Ascending aorta (tissue), 2 donors: Measurements from ENCODE around the gene SEMA3F. TPM values are rescaled to one million over a fixed set of nuclear protein-coding genes. Genes with fewer than 3 reads are reported as not detected.
A peak's percentile ranks its signal among the peaks of the same experiment; 100 is the strongest.

Experiments used
- DNase-seq, 2 donors: peaks; one replicate each; pipeline ENCODE4 v3.0.0-alpha.2; 2019; ENCODE audit warnings: low spot score in 2 of 2
- H3K27ac ChIP-seq, 2 donors: fragments of 200-600 bp; sonication (generic); one replicate each; pipeline ENCODE4 v1.5.1; 2016 to 2017; ENCODE audit warnings: mild to moderate bottlenecking in 1 of 2
- H3K27me3 ChIP-seq: fragments of 200-600 bp; sonication (generic); one replicate; pipeline ENCODE4 v1.5.1; 2017
- H3K36me3 ChIP-seq, 2 donors: fragments of 200-600 bp; sonication (generic); one replicate each; pipeline ENCODE4 v1.5.1; 2016
- H3K4me1 ChIP-seq, 2 donors: fragments of 200-600 bp; sonication (generic); one replicate each; pipeline ENCODE4 v1.5.1; 2016 to 2017; ENCODE audit warnings: mild to moderate bottlenecking in 1 of 2
- H3K4me3 ChIP-seq, 2 donors: fragments of 200-600 bp; sonication (generic); one replicate each; pipeline ENCODE4 v1.5.1; 2016 to 2017; ENCODE audit warnings: mild to moderate bottlenecking in 1 of 2
- H3K9me3 ChIP-seq, 2 donors: fragments of 200-600 bp; sonication (generic); one replicate each; pipeline ENCODE4 v1.5.1; 2016
- CTCF ChIP-seq, 3 experiments: fragments of 200-600 bp in 2 of 3; fragments of 450-650 bp in 1 of 3; sonication (generic) in 2 of 3; IDR thresholded peaks; one replicate each; pipeline ENCODE4 v1.5.1; 2016 to 2019; ENCODE audit warnings: antibody characterized with exemption in 3 of 3, mild to moderate bottlenecking in 1 of 3, moderate library complexity in 1 of 3
- intact Hi-C: fragments of 100-400 bp; cut with DNase I; formaldehyde crosslinking; loops from one replicate; pipeline ENCODE4 v1.15.1; 2023
- total RNA-seq: library from RNA; depleted of rRNA; stranded (reverse); fragments of >200 nt; gene quantifications from one replicate; pipeline ENCODE4 v1.1.0, GENCODE V29; 2016

Gene SEMA3F
- total RNA-seq, 1 donor from 2014 or later, result 75.0 TPM

GRCh38 chr3:50169858-50170257 is 14.7 kb downstream of the SEMA3F start:
- H3K9me3 ChIP-seq, result no peaks in the 10 kb centered on the region
- peaks cover 15 to 44% of the 10 kb centered on the region in 2 donors for H3K4me1 ChIP-seq
- H3K27me3 ChIP-seq, result no peaks in the 10 kb centered on the region
- DNase-seq, result no peak
- H3K4me3 ChIP-seq, result no peak overlapping the region
- H3K36me3 ChIP-seq, result peaks cover 7 to 13% of the 10 kb centered on the region in 2 donors
- H3K27ac ChIP-seq, result peak overlapping the region; percentile 15 to 76
- TF ChIP-seq CTCF (IDR thresholded peaks at IDR 0.05), result no peak
- intact Hi-C loops, result loop anchor here (2.0 kb wide), 1 partner anchor 13 kb away; no protein-coding TSS in a partner anchor

DNA sequence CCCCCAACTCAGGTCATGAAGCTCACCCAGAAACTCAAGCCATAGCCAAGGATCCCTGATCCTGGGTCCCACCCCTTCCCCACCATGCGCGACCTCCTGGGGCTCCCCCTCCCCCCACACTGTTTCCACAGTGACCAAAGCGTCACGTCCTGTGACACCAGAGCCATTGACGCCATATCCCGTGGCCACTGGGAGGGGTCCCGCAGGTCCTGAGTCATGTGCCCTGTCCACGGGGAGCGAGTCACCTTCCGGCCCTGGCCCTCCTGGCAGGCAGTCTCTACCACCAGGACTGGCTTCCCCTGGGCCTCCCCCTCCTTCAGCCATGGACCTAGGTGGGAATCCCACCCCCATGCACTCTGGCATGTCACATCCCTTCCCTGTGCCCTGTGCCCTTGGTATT is 15.6 kb downstream of the SEMA3F start:
- TF ChIP-seq CTCF (IDR thresholded peaks at IDR 0.05), result no peak
- no peak for DNase-seq
- peaks cover 15 to 21% of the 10 kb centered on the region in 2 donors for H3K36me3 ChIP-seq
- H3K9me3 ChIP-seq, result no peaks in the 10 kb centered on the region
- H3K27me3 ChIP-seq, result no peaks in the 10 kb centered on the region
- intact Hi-C loops, result loop anchor here (2.0 kb wide), 1 partner anchor 14 kb away; no protein-coding TSS in a partner anchor
- H3K27ac ChIP-seq, result peak overlapping the region in 1 of 2 donors; percentile 76
- peaks cover 11 to 38% of the 10 kb centered on the region in 2 donors for H3K4me1 ChIP-seq
- H3K4me3 ChIP-seq, result no peak overlapping the region

GRCh38 chr3:50171540-50172301 is 16.6 kb downstream of the SEMA3F start:
- H3K4me1 ChIP-seq, result peaks cover 2 to 28% of the 10 kb centered on the region in 2 donors
- no peak for TF ChIP-seq CTCF (IDR thresholded peaks at IDR 0.05)
- no peak for DNase-seq
- no peaks in the 10 kb centered on the region for H3K27me3 ChIP-seq
- intact Hi-C loops, result loop anchor here (2.0 kb wide), 1 partner anchor 15 kb away; no protein-coding TSS in a partner anchor
- H3K9me3 ChIP-seq, result no peaks in the 10 kb centered on the region
- no peak overlapping the region for H3K27ac ChIP-seq
- peaks cover 16 to 31% of the 10 kb centered on the region in 2 donors for H3K36me3 ChIP-seq
- no peak overlapping the region for H3K4me3 ChIP-seq

DNA sequence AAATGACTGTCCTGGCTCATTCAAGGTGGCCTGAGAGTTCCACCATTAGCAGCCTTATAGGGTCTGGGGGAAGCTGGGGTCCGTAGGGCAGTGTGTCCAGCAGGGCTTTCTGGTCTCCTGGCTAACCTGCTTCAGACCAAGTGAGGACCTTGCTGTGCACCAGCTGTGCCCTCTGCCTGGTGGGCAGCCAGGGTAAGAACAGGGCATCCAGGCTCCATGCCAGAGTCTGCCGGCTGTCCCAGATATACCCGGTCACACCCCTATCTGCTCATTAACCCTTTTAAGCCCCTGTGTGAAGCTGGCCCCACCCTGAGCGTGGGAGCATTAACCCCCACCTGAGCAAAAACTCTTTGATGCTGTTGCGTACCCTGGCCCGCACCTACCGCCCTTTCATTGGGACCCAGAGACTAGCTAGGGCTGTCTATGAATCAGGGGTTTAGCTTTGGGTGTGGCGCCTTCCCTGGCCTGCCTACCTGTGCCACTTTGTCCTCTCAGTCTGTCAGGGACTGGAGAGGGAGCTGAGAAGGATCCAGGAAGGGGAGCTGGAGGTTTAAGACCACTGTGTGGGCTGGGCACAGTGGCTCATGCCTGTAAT is 17.6 kb downstream of the SEMA3F start:
- no peaks in the 10 kb centered on the region for H3K27me3 ChIP-seq
- no peak for DNase-seq
- H3K27ac ChIP-seq, result no peak overlapping the region
- H3K9me3 ChIP-seq, result no peaks in the 10 kb centered on the region
- peaks cover 18 to 40% of the 10 kb centered on the region in 2 donors for H3K36me3 ChIP-seq
- H3K4me1 ChIP-seq, result peaks cover 0 to 18% of the 10 kb centered on the region in 2 donors
- no peak for TF ChIP-seq CTCF (IDR thresholded peaks at IDR 0.05)
- H3K4me3 ChIP-seq, result no peak overlapping the region
- intact Hi-C loops, result no loop called here

- Histone ChIP-seq H3K36me3 (peaks cover 18 to 41% of the 10 kb centered on the region in 2 donors), H3K27me3 (no peaks in the 10 kb centered on the region), H3K9me3 (no peaks in the 10 kb centered on the region), H3K4me1 (peaks cover 0 to 9% of the 10 kb centered on the region in 2 donors), H3K4me3 (no peak overlapping the region), H3K27ac (no peak overlapping the region)
- intact Hi-C loops, result no loop called here
- no peak for TF ChIP-seq CTCF (IDR thresholded peaks at IDR 0.05)
- no peak for DNase-seq
These were observed 18.8 kb downstream of the SEMA3F start for GRCh38 chr3:50173685-50174516.
